ENCODE results near the gene ACSM3.

Gene ACSM3

DNA sequence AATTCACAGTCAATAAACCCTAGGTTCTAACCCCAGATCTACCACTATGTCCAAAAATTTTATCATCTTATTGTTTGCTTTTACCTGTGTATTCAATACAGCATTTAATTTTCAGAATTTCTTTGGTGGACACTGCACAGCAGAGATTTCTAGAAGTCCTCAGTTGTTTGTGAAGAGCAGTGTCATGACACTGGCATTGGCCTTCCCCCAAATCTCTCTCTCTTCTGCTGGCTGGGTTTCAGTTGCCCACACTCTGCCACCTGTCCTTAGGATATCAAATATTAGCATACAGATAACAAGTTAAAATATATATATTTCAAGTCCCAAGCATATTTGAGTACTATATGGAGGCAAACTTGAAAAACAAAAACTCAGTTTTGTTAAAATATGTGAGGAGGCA is 20.2 kb upstream of the ACSM3 start:
- H3K36me3 ChIP-seq (ENCODE audit: insufficient read depth): no peaks in the 10 kb centered on the region
- H3K27me3 ChIP-seq (ENCODE audit: insufficient read depth, low read depth): no peaks in the 10 kb centered on the region
- no peak for TF ChIP-seq CTCF (conservative IDR thresholded peaks at IDR 0.05; ENCODE audit: low read depth, low read length)
- H3K4me3 ChIP-seq (IDR thresholded peaks at IDR 0.05; ENCODE audit: insufficient read depth, low read depth, low read length): no peak overlapping the region
- peaks cover 25% of the 10 kb centered on the region for H3K79me2 ChIP-seq (ENCODE audit: insufficient read depth, low read depth)
- H3K27ac ChIP-seq: no peak overlapping the region
- H4K20me1 ChIP-seq (ENCODE audit: insufficient read depth): peaks cover 10% of the 10 kb centered on the region
- H3K4me1 ChIP-seq (ENCODE audit: low read depth, poor library complexity, severe bottlenecking): peaks cover 17% of the 10 kb centered on the region
- H3K9ac ChIP-seq: no peak overlapping the region
- H3K4me2 ChIP-seq: no peak overlapping the region
- no peak overlapping the region for H2AFZ ChIP-seq (ENCODE audit: low read depth)

- H3K27me3 ChIP-seq (ENCODE audit: insufficient read depth, low read depth): no peaks in the 10 kb centered on the region
- no peak overlapping the region for H3K4me3 ChIP-seq (IDR thresholded peaks at IDR 0.05; ENCODE audit: insufficient read depth, low read depth, low read length)
- H4K20me1 ChIP-seq (ENCODE audit: insufficient read depth): peaks cover 9% of the 10 kb centered on the region
- H2AFZ ChIP-seq (ENCODE audit: low read depth): no peak overlapping the region
- H3K4me2 ChIP-seq: no peak overlapping the region
- H3K79me2 ChIP-seq (ENCODE audit: insufficient read depth, low read depth): peaks cover 11% of the 10 kb centered on the region
- H3K27ac ChIP-seq: no peak overlapping the region
- peaks cover 11% of the 10 kb centered on the region for H3K4me1 ChIP-seq (ENCODE audit: low read depth, poor library complexity, severe bottlenecking)
- H3K36me3 ChIP-seq (ENCODE audit: insufficient read depth): no peaks in the 10 kb centered on the region
- TF ChIP-seq CTCF (conservative IDR thresholded peaks at IDR 0.05; ENCODE audit: low read depth, low read length): no peak
- no peak overlapping the region for H3K9ac ChIP-seq
Measured at GRCh38 chr16:20744922-20745440, 18.8 kb upstream of the ACSM3 start.

- no peaks in the 10 kb centered on the region for H4K20me1 ChIP-seq (ENCODE audit: insufficient read depth)
- H3K27ac ChIP-seq: no peak overlapping the region
- H3K4me2 ChIP-seq: no peak overlapping the region
- no peaks in the 10 kb centered on the region for H3K79me2 ChIP-seq (ENCODE audit: insufficient read depth, low read depth)
- no peak for TF ChIP-seq CTCF (conservative IDR thresholded peaks at IDR 0.05; ENCODE audit: low read depth, low read length)
- H3K36me3 ChIP-seq (ENCODE audit: insufficient read depth): no peaks in the 10 kb centered on the region
- H2AFZ ChIP-seq (ENCODE audit: low read depth): no peak overlapping the region
- no peak overlapping the region for H3K4me3 ChIP-seq (IDR thresholded peaks at IDR 0.05; ENCODE audit: insufficient read depth, low read depth, low read length)
- no peak overlapping the region for H3K9ac ChIP-seq
- no peaks in the 10 kb centered on the region for H3K27me3 ChIP-seq (ENCODE audit: insufficient read depth, low read depth)
- peaks cover 5% of the 10 kb centered on the region for H3K4me1 ChIP-seq (ENCODE audit: low read depth, poor library complexity, severe bottlenecking)
Measured at GRCh38 chr16:20746461-20746860, 17.4 kb upstream of the ACSM3 start.

DNA sequence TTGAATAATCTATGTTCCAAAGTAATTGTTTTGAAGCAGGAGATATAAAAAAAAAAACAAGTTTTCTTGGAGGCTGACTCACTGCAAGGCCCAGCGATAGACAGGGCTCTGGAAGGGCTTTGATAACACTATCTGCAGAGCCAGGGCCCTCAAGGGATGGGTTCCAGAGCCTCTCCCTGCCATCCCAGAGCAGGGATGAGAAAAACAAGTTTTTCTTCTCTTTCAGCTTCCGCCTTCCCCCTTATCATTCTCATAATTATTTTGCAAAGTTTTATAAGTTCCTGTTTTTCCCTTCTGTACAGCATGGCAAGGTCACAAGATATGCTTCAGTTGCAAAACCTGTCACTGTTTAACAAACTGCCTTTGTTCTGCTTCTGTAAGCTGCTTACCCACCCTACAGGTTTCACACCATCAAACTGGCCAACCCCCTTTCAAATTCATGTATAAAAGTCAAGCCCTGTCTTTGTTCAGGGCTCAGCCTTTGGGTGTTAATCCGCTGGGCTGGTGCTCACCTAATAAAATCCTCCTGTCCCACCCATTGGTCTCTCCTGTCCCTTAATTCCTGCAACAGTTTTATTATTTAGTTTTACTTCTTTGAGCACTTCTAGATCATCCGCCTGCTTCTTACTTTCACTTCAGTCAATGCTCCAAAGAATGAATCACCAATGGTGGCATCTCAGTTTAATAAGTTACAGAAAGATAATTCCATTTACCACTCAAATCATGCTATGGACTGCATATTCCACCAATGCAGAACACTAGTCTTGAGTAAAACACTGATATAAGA is 16.6 kb upstream of the ACSM3 start:
- H2AFZ ChIP-seq (ENCODE audit: low read depth): no peak overlapping the region
- H3K4me3 ChIP-seq (IDR thresholded peaks at IDR 0.05; ENCODE audit: insufficient read depth, low read depth, low read length): no peak overlapping the region
- H3K9ac ChIP-seq: no peak overlapping the region
- no peaks in the 10 kb centered on the region for H3K79me2 ChIP-seq (ENCODE audit: insufficient read depth, low read depth)
- TF ChIP-seq CTCF (conservative IDR thresholded peaks at IDR 0.05; ENCODE audit: low read depth, low read length): no peak
- H3K4me1 ChIP-seq (ENCODE audit: low read depth, poor library complexity, severe bottlenecking): peaks cover under 1% of the 10 kb centered on the region
- no peaks in the 10 kb centered on the region for H3K27me3 ChIP-seq (ENCODE audit: insufficient read depth, low read depth)
- no peaks in the 10 kb centered on the region for H4K20me1 ChIP-seq (ENCODE audit: insufficient read depth)
- no peaks in the 10 kb centered on the region for H3K36me3 ChIP-seq (ENCODE audit: insufficient read depth)
- H3K27ac ChIP-seq: no peak overlapping the region
- no peak overlapping the region for H3K4me2 ChIP-seq

Data from KMS-11 (cell line).